NCI-H2227 (cell line): ENCODE measurements around the gene DNAJC22.
A peak's percentile ranks its signal among the peaks of the same experiment; 100 is the strongest.
"Not testable (repeated sequence)": the region's sequence is repeated elsewhere in the genome, so short reads cannot be mapped to it uniquely, and the experiment has no call there.

Source experiments
- DNase-seq: peaks from one replicate; lab custom pipeline; 2025; ENCODE audit not compliant: unreplicated experiment; lab: John Stamatoyannopoulos, UW

The DNAJC22 gene

DNA sequence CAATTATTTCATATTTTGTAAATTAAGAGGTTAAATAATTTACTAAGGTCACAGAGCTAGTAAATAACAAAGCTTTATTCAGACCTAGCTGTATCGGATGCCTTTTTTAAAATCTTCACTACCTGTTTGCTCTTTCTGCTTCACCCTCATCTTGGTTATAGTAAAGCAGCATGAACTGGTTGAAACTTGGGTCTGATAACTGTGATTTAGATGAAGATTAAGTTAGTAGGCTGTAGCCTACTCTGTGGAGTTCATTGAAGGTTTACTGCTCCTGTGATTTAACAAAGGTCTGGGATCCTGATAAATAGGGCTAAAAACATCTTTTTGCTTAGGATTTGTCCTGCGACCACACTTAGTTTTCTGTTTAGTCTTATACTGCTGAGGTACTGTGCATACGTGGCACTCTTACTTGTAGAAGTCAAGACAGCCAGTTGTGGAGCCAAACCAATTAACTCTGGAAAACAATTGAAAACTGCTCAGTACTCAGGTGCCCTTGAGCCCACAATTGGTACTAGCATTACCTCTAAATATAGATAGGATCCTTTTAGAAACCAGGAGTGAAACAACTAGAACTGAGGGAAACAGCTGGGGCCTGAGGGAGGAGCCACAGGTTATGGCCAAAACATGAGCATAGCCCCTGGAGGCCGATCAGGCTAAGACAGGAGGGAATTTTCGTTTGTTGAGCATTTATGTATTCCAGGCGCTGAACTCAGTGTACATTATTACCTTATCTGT is 22.9 kb downstream of the DNAJC22 start:
- peak; percentile 37 for DNase-seq

DNA sequence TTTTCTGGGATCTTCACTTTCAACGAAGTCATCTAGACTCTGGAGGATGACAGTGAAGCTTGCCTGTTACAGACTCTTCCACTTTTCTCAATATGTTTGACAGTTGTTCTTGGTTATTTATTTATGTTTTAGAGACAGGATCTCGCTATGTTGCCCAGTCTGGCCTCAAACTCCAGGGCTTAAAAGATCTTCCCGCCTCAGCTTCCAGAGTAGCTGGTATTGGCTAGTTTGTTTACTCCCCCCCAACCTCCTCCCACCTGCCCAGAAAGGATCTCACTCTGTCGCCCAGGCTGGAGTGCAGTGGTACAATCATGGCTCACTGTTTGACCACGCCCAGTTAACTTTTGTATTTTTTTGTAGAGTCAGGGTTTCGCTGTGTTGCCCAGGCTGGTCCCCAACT is 23.9 kb downstream of the DNAJC22 start:
- no peak for DNase-seq

DNA sequence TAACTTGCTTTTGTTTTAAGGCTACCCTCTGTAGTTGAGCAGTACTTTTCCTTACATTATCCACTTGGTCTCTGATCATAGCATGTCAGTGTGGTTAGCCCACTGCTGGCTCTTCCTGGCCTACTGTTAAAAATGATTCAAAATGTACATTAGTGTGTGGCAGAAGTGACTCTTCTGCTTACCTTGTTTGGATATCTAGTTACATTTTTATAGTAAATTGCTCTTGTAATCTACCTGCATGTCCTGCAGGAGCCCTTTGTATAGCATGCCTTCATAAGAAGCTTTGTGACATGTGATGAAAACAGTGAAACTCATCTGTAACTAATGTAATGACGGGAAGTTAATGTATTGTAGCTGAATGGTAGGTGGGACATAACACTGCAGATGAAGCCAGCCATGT is 28.7 kb downstream of the DNAJC22 start:
- no peak for DNase-seq

DNA sequence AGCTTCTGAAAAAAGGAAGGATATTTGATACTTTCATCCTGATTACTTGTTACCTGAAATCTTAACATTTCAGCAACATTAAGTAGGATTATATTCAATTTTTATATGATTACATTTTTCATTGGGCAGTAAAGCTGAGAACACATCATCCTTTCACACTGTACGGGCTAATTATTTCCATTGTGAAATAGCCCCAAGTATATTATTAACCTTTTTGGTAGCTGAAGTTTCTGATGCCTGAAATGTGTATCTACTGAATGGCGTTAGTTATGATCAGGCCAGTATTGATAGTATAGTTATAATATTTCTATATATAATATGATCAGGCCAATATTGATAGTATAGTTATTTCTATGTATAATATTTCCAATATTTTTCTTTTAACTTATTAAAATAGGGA is 30.7 kb downstream of the DNAJC22 start:
- no peak for DNase-seq

DNA sequence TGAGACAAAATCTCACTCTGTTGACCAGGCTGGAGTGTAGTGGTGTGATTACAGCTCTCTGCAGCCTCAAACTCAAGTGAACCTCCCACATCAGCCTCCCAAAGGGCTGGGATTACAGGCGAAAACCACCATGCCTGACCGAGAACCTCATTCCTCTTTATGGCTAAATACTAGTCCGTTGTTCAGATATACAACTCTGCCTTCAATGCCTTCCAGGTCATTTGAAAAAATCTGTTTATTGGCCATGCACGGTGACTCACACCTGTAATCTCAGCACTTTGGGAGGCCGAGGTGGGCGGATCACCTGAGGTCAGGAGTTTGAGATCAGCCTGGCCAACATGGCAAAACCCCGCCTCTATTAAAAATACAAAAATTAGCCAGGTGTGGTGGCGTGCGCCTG is 33.5 kb downstream of the DNAJC22 start:
- DNase-seq, result not testable (repeated sequence)

DNA sequence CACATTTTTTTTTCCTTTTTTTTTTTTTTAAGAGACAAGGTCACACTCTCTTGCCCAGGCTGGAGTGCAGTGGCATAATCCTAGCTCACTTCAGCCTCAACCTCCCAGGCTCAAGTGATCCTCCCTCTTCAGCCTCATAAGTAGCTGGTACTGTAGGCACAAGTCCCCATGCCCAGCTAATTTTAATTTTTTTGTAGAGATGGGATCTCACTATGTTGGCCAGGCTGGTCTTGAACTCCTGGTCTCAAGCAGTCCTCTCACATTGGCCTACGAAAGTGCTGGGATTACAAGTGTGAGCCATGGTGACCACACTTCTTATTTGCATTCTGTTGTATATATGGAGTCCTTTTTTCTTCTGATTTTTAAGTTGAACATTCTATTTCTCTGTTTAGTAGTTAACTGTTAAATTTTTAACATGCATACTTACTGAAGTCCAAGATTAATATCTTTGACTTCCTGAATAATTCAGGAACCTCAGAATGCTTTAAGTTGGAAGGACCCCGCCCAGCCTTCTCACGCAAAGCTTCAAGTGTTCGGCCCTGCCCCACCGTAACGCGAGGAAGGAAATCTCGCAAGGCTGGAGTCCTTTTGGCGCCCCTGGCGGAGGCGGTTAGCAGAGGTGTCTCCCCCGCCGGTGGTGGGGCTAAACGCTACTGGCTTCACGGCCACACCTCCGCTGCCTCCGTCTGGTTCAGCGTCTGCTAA is 42.1 kb downstream of the DNAJC22 start:
- no peak for DNase-seq

DNA sequence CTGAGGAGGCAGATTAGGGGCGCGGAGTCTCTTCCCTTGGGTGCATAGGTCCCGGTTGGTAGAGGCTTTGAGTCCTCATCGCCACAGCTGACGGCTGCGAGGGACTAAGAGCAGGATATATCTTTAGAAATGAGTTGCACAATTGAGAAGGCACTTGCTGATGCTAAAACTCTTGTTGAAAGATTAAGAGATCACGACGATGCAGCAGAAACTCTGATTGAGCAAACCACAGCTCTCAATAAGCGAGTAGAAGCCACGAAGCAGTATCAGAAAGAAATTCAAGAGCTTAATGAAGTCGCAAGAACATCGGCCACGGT is 42.7 kb downstream of the DNAJC22 start:
- DNase-seq, result no peak

DNA sequence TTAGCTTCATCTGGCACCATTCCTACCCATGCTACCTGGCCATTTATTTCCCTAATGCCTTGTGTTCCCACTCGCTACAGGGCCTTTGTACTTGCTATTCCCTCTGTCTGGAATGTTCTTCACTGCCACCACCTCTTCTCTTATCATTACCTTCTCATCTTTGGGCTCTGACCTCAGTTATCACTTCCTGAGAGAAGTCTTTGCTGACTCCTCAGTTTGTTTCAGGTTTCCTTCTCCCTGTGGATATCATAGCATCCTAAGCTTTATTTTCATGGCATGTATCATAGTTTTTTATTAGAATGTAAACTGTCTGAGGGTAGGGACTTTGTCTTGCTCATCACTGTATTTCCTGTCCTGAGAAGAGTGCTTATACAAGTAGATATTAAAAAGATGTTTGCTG is 50.3 kb downstream of the DNAJC22 start:
- DNase-seq, result no peak

DNA sequence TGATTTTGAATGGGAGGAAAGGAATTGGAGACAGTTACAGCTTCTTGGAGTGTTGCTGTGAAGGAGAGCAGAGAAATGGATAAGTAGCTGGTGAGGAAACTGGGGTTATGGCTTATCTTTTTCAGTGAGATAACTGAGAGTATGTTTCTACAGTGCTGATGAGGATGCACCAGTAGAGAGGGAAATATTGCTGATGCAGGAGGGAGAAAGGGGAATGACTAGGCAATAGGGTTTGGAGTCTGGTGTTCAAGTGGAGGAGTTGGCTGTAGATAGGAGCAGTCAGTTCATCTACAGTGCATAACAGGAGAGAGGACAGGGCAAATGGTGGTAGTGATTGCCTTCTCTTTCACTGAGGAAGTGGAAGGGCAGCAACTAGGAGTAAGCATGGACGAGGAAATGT is 53.6 kb downstream of the DNAJC22 start:
- DNase-seq, result no peak
